ENCODE measurements around the gene KLHL12. TPM values are rescaled to one million over a fixed set of nuclear protein-coding genes. Genes with fewer than 3 reads are reported as not detected.

The KLHL12 gene
- total and polyA plus RNA-seq, 2 of the 8 experiments (the other 6 are each of a cell fraction or from before 2014, with no cell fraction given): 27.2 to 33.3 TPM

DNA sequence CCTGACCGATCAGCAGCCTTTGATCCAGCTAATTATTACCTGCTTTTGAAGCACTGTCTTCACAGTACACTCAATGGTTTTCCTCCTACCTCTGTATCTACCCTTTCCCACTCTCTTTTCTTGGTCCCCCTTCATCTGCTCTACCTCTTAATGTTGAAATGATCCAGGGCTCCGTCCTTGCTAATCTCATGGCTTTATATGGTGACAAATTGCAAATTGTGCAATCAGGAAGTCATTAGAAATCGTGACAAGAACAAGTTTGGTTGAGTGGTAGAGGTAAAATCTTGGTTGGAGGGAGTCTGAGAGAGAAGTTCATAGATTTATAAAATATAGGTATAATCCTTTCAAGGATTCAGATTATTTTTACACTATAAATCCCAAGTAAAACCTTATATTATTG, 49.6 kb upstream of the KLHL12 start:
- H3K79me1 ChIP-seq (ENCODE audit: low read depth, low read length): no peaks in the 10 kb centered on the region
- H3K23me2 ChIP-seq (ENCODE audit: low read depth, low read length): no peaks in the 10 kb centered on the region
- H3K9ac ChIP-seq (replicated peaks in 1 of 4; ENCODE audit: extremely low read depth in 1 of 4, low read depth in 3 of 4, low read length in 3 of 4): no peak overlapping the region
- no peak overlapping the region for H2AK5ac ChIP-seq (ENCODE audit: low read depth, low read length)
- H2BK15ac ChIP-seq (ENCODE audit: low read length): no peak overlapping the region
- no peak overlapping the region for H2BK20ac ChIP-seq (ENCODE audit: low read length)
- no peaks in the 10 kb centered on the region for H4K20me1 ChIP-seq (replicated peaks in 1 of 2; ENCODE audit: control insufficient read depth in 1 of 2, insufficient read depth in 2 of 2, low read length in 2 of 2)
- H2BK12ac ChIP-seq (ENCODE audit: low read depth, low read length): no peak overlapping the region
- H3K18ac ChIP-seq (ENCODE audit: extremely low read depth, low read length): no peak overlapping the region
- H3K4me2 ChIP-seq (ENCODE audit: insufficient read depth in 1 of 2, low read depth in 2 of 2, low read length in 2 of 2): no peak overlapping the region
- TF ChIP-seq EP300 (IDR thresholded peaks at IDR 0.05; ENCODE audit: borderline replicate concordance in 1 of 2, low read depth in 2 of 2, low read length in 2 of 2): no peak
- no peak for TF ChIP-seq USF2 (IDR thresholded peaks at IDR 0.05; ENCODE audit: low read length)
- TF ChIP-seq KDM4A (IDR thresholded peaks at IDR 0.05; ENCODE audit: low read depth, low read length, severe bottlenecking): no peak
- TF ChIP-seq CREB1 (IDR thresholded peaks at IDR 0.05): no peak
- TF ChIP-seq POU5F1 (IDR thresholded peaks at IDR 0.05; ENCODE audit: low read depth, low read length): no peak
- TF ChIP-seq GABPA (IDR thresholded peaks at IDR 0.05; ENCODE audit: borderline replicate concordance, insufficient read depth, low read length): no peak
- no peak for TF ChIP-seq BCL11A (IDR thresholded peaks at IDR 0.05; ENCODE audit: low read depth in 2 of 2, low read length in 2 of 2)
- H3K4me1 ChIP-seq (replicated peaks in 1 of 4; ENCODE audit: control insufficient read depth in 3 of 4, insufficient read depth in 4 of 4, low read length in 3 of 4): no peaks in the 10 kb centered on the region; a peak in 1 of 7 replicates
- no peak overlapping the region for H4K8ac ChIP-seq (ENCODE audit: extremely low read depth, insufficient read depth, low read length)
- H3K79me2 ChIP-seq (ENCODE audit: control insufficient read depth in 1 of 2, insufficient read depth in 2 of 2, low read length in 2 of 2): no peaks in the 10 kb centered on the region
- WGBS, 2 experiments (ENCODE audit: extremely low coverage in 1 of 2, insufficient coverage in 1 of 2, insufficient read length in 1 of 2, insufficient replicate concordance in 2 of 2, low coverage in 1 of 2, low lambda C conversion rate in 2 of 2, missing lambda C conversion rate in 1 of 2): 80% methylated on average over 3 of the region's 3 CpGs; no CpG with 5 or more reads in 1 of the 2 experiments
- no peak overlapping the region for H2BK120ac ChIP-seq (replicated peaks; ENCODE audit: low read depth, low read length)
- ChIA-PET CTCF (ENCODE audit: partially characterized antibody) (interaction anchor here (1.0 to 2.4 kb wide), 3 partner anchors 11 to 46 kb away, joined by 3 to 12 read pairs (median 4); no protein-coding TSS in a partner anchor), POLR2A (ENCODE audit: partially characterized antibody) (no interaction called here)
- no peak overlapping the region for H3K4ac ChIP-seq (replicated peaks; ENCODE audit: insufficient read length, low read depth, low read length)
- H3K56ac ChIP-seq (replicated peaks; ENCODE audit: insufficient read length, low read depth, low read length): no peak overlapping the region
- H3K4me3 ChIP-seq (ENCODE audit: extremely low read depth in 1 of 4, insufficient read depth in 2 of 4, low read depth in 3 of 4, low read length in 4 of 4): no peak overlapping the region
- no peak overlapping the region for H2AFZ ChIP-seq (ENCODE audit: low read length)
- H3K14ac ChIP-seq (ENCODE audit: insufficient read length): no peak overlapping the region
- no peak overlapping the region for H4K5ac ChIP-seq (ENCODE audit: insufficient read length, low read depth, low read length)
- no peak overlapping the region for H3K27ac ChIP-seq (ENCODE audit: low read depth, low read length)
- H3K36me3 ChIP-seq (ENCODE audit: control insufficient read depth in 2 of 4, insufficient read depth in 4 of 4, low read length in 3 of 4): no peaks in the 10 kb centered on the region
- H2BK5ac ChIP-seq (ENCODE audit: low read depth, low read length): no peak overlapping the region
- H3K9me3 ChIP-seq (ENCODE audit: insufficient read depth in 2 of 2, low read depth in 1 of 2, low read length in 1 of 2): no peaks in the 10 kb centered on the region
- no peaks in the 10 kb centered on the region for H3K27me3 ChIP-seq (replicated peaks in 1 of 4; ENCODE audit: control insufficient read depth in 3 of 4, extremely low read depth in 1 of 4, insufficient read depth in 3 of 4, low read length in 3 of 4)
- DNase-seq (ENCODE audit: low read depth in 1 of 2, low spot score in 2 of 2) (no peak), FAIRE-seq (no peak)
- no peak overlapping the region for H4K91ac ChIP-seq (replicated peaks; ENCODE audit: insufficient read length, low read length)
- H3K23ac ChIP-seq (ENCODE audit: insufficient read length): no peak overlapping the region
